Vagina (tissue), 2 donors: Measurements from ENCODE around the gene AGR3. TPM values are rescaled to one million over a fixed set of nuclear protein-coding genes. Genes with fewer than 3 reads are reported as not detected.

Experiments
- DNase-seq, 2 donors: peaks; one replicate each; pipeline ENCODE4 v3.0.0-alpha.2; 2017; ENCODE audit errors: extremely low spot score in 2 of 2
- H3K27ac ChIP-seq: fragments of 200-600 bp; sonication (generic); one replicate; pipeline ENCODE4 v1.5.1; 2019
- H3K27me3 ChIP-seq: fragments of 200-600 bp; sonication (generic); one replicate; pipeline ENCODE4 v1.5.1; 2019
- H3K36me3 ChIP-seq, 2 donors: fragments of 200-600 bp; sonication (generic); one replicate each; pipeline ENCODE4 v1.5.1; 2017 to 2019
- H3K4me1 ChIP-seq: fragments of 200-600 bp; sonication (generic); one replicate; pipeline ENCODE4 v1.5.1; 2019
- H3K4me3 ChIP-seq, 2 donors: fragments of 200-600 bp; sonication (generic); 1 replicate in 1 of 2; 2 replicates in 1 of 2; pipeline ENCODE4 v1.5.1; 2016 to 2019
- H3K9me3 ChIP-seq: fragments of 200-600 bp; sonication (generic); one replicate; pipeline ENCODE4 v1.5.1; 2019
- CTCF ChIP-seq, 3 experiments: fragments of 450-650 bp in 2 of 3; fragments of 200-600 bp in 1 of 3; sonication (generic) in 1 of 3; IDR thresholded peaks; one replicate each; pipeline ENCODE4 v1.5.1; 2017 to 2019; ENCODE audit warnings: antibody characterized with exemption in 3 of 3, mild to moderate bottlenecking in 2 of 3, moderate library complexity in 2 of 3
- POLR2A ChIP-seq, 2 donors: fragments of 450-650 bp; IDR thresholded peaks; one replicate each; pipeline ENCODE4 v1.6.1; 2017; ENCODE audit warnings: antibody characterized with exemption in 2 of 2, mild to moderate bottlenecking in 2 of 2, moderate library complexity in 2 of 2
- POLR2AphosphoS5 ChIP-seq, 2 donors: sonication (generic); formaldehyde crosslinking; IDR thresholded peaks; one replicate each; pipeline ENCODE4 v1.9.0; 2017; ENCODE audit warnings: antibody characterized with exemption in 2 of 2, mild to moderate bottlenecking in 2 of 2, low read depth in 1 of 2; ENCODE audit not compliant: insufficient read depth in 1 of 2
- intact Hi-C: fragments of 100-400 bp; cut with DNase I; formaldehyde crosslinking; loops from one replicate; pipeline ENCODE4 v1.15.1; 2023
- total RNA-seq: library from RNA; depleted of rRNA; stranded (reverse); fragments of >200 nt; gene quantifications from one replicate; pipeline ENCODE4 v1.2.3, GENCODE V29; 2016

AGR3 gene
- total RNA-seq, 1 donor from 2014 or later = not detected

GRCh38 chr7:16925609-16926008 is 43.8 kb upstream of the AGR3 start:
- TF ChIP-seq POLR2A (IDR thresholded peaks at IDR 0.05) = no peak
- no peak for TF ChIP-seq CTCF (IDR thresholded peaks at IDR 0.05)
- TF ChIP-seq POLR2AphosphoS5 (IDR thresholded peaks at IDR 0.05; ENCODE audit: insufficient read depth in 1 of 2, low read depth in 1 of 2) = no peak
- H3K4me1 ChIP-seq = no peaks in the 10 kb centered on the region
- no peak overlapping the region for H3K4me3 ChIP-seq
- H3K27ac ChIP-seq = no peak overlapping the region
- DNase-seq = no peak
- no peaks in the 10 kb centered on the region for H3K9me3 ChIP-seq
- no peaks in the 10 kb centered on the region for H3K27me3 ChIP-seq
- intact Hi-C loops = no loop called here
- no peaks in the 10 kb centered on the region for H3K36me3 ChIP-seq

DNA sequence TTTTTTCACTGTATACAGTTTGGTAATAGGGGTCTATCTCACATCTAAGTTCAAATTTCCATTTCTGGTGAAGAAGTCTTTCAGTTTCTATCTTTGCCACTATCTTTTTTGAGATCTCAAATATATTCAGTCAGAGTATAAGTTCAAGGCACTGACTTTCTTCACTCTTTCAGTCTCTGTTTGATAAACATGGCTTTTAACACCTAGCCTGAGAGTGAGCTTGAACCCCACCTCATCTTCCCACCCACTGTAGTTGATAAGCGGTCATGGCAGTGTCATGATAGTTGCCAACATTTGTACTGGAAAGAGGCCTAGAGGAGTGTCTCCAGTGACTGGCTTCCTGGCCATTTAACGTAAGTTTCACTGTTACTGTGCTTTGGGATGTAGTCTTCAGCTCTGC is 41.2 kb upstream of the AGR3 start:
- Histone ChIP-seq H3K9me3 (no peaks in the 10 kb centered on the region), H3K4me3 (no peak overlapping the region), H3K27me3 (no peaks in the 10 kb centered on the region), H3K36me3 (no peaks in the 10 kb centered on the region), H3K4me1 (no peaks in the 10 kb centered on the region), H3K27ac (no peak overlapping the region)
- TF ChIP-seq CTCF (IDR thresholded peaks at IDR 0.05) (no peak), POLR2A (IDR thresholded peaks at IDR 0.05) (no peak), POLR2AphosphoS5 (IDR thresholded peaks at IDR 0.05; ENCODE audit: insufficient read depth in 1 of 2, low read depth in 1 of 2) (no peak)
- intact Hi-C loops = no loop called here
- no peak for DNase-seq

DNA sequence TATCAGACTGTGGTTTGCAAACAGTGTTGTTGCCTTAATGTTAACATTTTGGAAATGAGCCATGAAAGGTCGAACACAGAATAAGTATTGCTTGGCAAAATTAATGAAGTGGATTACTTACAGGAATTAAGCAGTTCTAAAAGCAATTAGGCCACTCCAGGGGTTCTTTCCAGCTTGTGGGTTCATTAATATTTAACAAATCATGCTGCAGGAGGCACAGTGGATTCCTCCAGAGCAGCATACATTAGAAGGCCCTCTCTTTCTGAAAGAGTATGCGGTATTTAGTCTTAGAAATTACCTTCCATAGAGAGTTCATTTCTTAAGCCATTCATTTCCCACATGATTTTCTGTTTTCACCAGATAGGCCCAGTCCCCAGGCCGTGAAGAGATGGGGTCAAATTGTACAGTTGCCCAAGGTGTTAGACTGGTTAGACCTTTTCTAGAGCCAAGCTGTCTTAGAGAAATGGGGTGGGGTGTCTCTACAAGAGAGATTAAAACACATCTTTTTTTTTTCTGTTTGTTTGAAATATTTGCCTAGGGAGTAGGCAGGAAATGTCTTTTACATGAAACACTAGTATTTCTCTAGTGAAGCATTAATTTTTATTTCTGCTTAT is 40.0 kb upstream of the AGR3 start:
- no peak for TF ChIP-seq POLR2A (IDR thresholded peaks at IDR 0.05)
- no peak for TF ChIP-seq CTCF (IDR thresholded peaks at IDR 0.05)
- TF ChIP-seq POLR2AphosphoS5 (IDR thresholded peaks at IDR 0.05; ENCODE audit: insufficient read depth in 1 of 2, low read depth in 1 of 2) = no peak
- intact Hi-C loops = no loop called here
- no peak overlapping the region for H3K4me3 ChIP-seq
- no peaks in the 10 kb centered on the region for H3K4me1 ChIP-seq
- no peaks in the 10 kb centered on the region for H3K27me3 ChIP-seq
- H3K36me3 ChIP-seq = no peaks in the 10 kb centered on the region
- H3K27ac ChIP-seq = no peak overlapping the region
- no peaks in the 10 kb centered on the region for H3K9me3 ChIP-seq
- DNase-seq = no peak

DNA sequence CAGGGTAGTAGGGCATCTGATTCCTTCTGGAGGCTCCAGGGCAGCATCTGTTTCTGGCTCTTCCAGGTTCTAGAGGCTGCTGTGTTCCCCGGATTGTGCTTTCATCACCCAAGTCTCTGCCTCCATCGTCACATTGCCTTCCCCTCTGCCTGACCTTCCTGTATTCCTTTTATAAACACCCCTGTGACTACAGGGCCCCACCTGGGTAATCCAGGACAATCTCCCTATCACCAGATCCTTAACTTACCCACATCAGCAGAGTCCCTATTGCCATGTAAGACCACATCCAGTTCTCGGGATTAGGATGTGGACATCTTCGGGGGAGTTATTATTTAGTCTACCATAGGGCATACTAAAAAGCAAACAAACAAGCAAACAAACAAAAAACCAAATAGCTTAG is 39.4 kb upstream of the AGR3 start:
- Histone ChIP-seq H3K9me3 (no peaks in the 10 kb centered on the region), H3K4me3 (no peak overlapping the region), H3K27ac (no peak overlapping the region), H3K4me1 (no peaks in the 10 kb centered on the region), H3K27me3 (no peaks in the 10 kb centered on the region), H3K36me3 (no peaks in the 10 kb centered on the region)
- no peak for DNase-seq
- TF ChIP-seq POLR2A (IDR thresholded peaks at IDR 0.05) = no peak
- TF ChIP-seq CTCF (IDR thresholded peaks at IDR 0.05) = no peak
- no peak for TF ChIP-seq POLR2AphosphoS5 (IDR thresholded peaks at IDR 0.05; ENCODE audit: insufficient read depth in 1 of 2, low read depth in 1 of 2)
- intact Hi-C loops = no loop called here

DNA sequence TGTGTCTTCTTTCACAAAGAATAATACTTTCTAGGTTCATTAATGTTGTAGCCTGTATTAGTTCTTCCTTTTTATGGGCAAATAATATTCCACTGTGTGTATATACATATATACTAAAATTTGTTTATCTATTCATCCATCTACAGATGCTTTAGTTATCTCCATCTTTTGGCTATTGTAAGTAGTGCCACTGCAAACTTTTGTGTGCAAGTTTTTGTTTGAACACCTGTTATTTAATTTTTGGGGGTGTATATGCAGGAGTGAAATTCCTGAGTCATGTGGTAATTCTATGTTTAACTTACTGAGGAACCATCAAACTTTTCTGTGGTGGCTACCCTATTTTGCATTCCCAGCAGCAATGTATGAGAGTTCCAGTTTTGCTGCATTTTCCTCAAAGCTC is 37.7 kb upstream of the AGR3 start:
- TF ChIP-seq CTCF (IDR thresholded peaks at IDR 0.05) = no peak
- TF ChIP-seq POLR2A (IDR thresholded peaks at IDR 0.05) = no peak
- no peak for TF ChIP-seq POLR2AphosphoS5 (IDR thresholded peaks at IDR 0.05; ENCODE audit: insufficient read depth in 1 of 2, low read depth in 1 of 2)
- Histone ChIP-seq H3K36me3 (no peaks in the 10 kb centered on the region), H3K9me3 (no peaks in the 10 kb centered on the region), H3K4me1 (no peaks in the 10 kb centered on the region), H3K27ac (no peak overlapping the region), H3K27me3 (no peaks in the 10 kb centered on the region), H3K4me3 (no peak overlapping the region)
- intact Hi-C loops = no loop called here
- DNase-seq = no peak
